Activated gamma-delta T cell (primary cell): Measurements from ENCODE around the gene C19orf12.
"Not testable (repeated sequence)": the region's sequence is repeated elsewhere in the genome, so short reads cannot be mapped to it uniquely, and the experiment has no call there.

Experiments used
- DNase-seq: peaks from one replicate; lab custom pipeline; 2025; lab: John Stamatoyannopoulos, UW

Gene C19orf12

GRCh38 chr19:29731331-29731850 lies 16.3 kb upstream of the C19orf12 start:
- no peak for DNase-seq

GRCh38 chr19:29727906-29728305 lies 12.8 kb upstream of the C19orf12 start:
- no peak for DNase-seq

- no peak for DNase-seq
These were observed 9.7 kb upstream of the C19orf12 start for GRCh38 chr19:29724746-29725145.

GRCh38 chr19:29724102-29724641 lies 9.1 kb upstream of the C19orf12 start:
- no peak for DNase-seq

GRCh38 chr19:29717051-29717450 lies 2.0 kb upstream of the C19orf12 start:
- no peak for DNase-seq

- no peak for DNase-seq
These were observed 880 bp upstream of the C19orf12 start for GRCh38 chr19:29715701-29716581.

- DNase-seq = peak; percentile 40
These were observed 599 bp downstream of the C19orf12 start for GRCh38 chr19:29714371-29714952.

- DNase-seq = no peak
These were observed 2.1 kb downstream of the C19orf12 start for GRCh38 chr19:29712744-29713516.

- DNase-seq = no peak
These were observed 3.4 kb downstream of the C19orf12 start for GRCh38 chr19:29711584-29712132.

- not testable (repeated sequence) for DNase-seq
These were observed 5.6 kb downstream of the C19orf12 start for GRCh38 chr19:29709440-29709798.

- no peak for DNase-seq
These were observed 6.3 kb downstream of the C19orf12 start for GRCh38 chr19:29708554-29709439.

- DNase-seq = no peak
These were observed 8.4 kb downstream of the C19orf12 start for GRCh38 chr19:29706635-29707034.

- no peak for DNase-seq
These were observed 9.4 kb downstream of the C19orf12 start for GRCh38 chr19:29705706-29706105.

- no peak for DNase-seq
These were observed 10.2 kb downstream of the C19orf12 start for GRCh38 chr19:29704562-29705558.

GRCh38 chr19:29702963-29703320 lies 12.1 kb downstream of the C19orf12 start:
- no peak for DNase-seq

GRCh38 chr19:29702161-29702962 lies 12.7 kb downstream of the C19orf12 start:
- no peak for DNase-seq

GRCh38 chr19:29700498-29700897 lies 14.6 kb downstream of the C19orf12 start:
- DNase-seq = no peak

GRCh38 chr19:29699861-29700260 lies 15.2 kb downstream of the C19orf12 start:
- DNase-seq = no peak
